HL-60/S4 (cell line): Measurements from ENCODE around the gene ATP2A3.

Source experiments
- in situ Hi-C: fragments of 300-500 bp; cut with MboI; formaldehyde crosslinking; loops from 2 replicates; pipeline ENCODE4 v1.14.3; 2022; ENCODE audit warnings: low sequenced_read_pairs

Gene ATP2A3

GRCh38 chr17:3893003-3893719 is 71.1 kb downstream of the ATP2A3 start, which contains the start of gene CAMKK1:
TSS of gene CAMKK1 (minus strand) at chr17:3893053. CDS start at chr17:3885687, 7,366 bp downstream.
- in situ Hi-C loops = no loop called here

GRCh38 chr17:3892095-3892998 is 71.9 kb downstream of the ATP2A3 start:
- in situ Hi-C loops = no loop called here

GRCh38 chr17:3891626-3892094 is 72.6 kb downstream of the ATP2A3 start:
- in situ Hi-C loops = no loop called here

- in situ Hi-C loops = no loop called here
Observed at GRCh38 chr17:3890878-3891219, 73.4 kb downstream of the ATP2A3 start.

- in situ Hi-C loops = no loop called here
Observed at GRCh38 chr17:3890082-3890877, 74.0 kb downstream of the ATP2A3 start.

GRCh38 chr17:3889325-3890012 is 74.8 kb downstream of the ATP2A3 start:
- in situ Hi-C loops = no loop called here

GRCh38 chr17:3888343-3889171 is 75.7 kb downstream of the ATP2A3 start:
- in situ Hi-C loops = no loop called here

- in situ Hi-C loops = no loop called here
Observed at GRCh38 chr17:3887804-3888203, 76.4 kb downstream of the ATP2A3 start.

GRCh38 chr17:3887394-3887793 is 76.8 kb downstream of the ATP2A3 start:
- in situ Hi-C loops = no loop called here

GRCh38 chr17:3886776-3887175 is 77.5 kb downstream of the ATP2A3 start:
- in situ Hi-C loops = no loop called here

GRCh38 chr17:3885970-3886369 is 78.3 kb downstream of the ATP2A3 start:
- in situ Hi-C loops = no loop called here

- in situ Hi-C loops = no loop called here
Observed at GRCh38 chr17:3885271-3885670, 79.0 kb downstream of the ATP2A3 start.

- in situ Hi-C loops = no loop called here
Observed at GRCh38 chr17:3884188-3884587, 80.0 kb downstream of the ATP2A3 start.

- in situ Hi-C loops = no loop called here
Observed at GRCh38 chr17:3882276-3882675, 82.0 kb downstream of the ATP2A3 start.

GRCh38 chr17:3880983-3881382 is 83.3 kb downstream of the ATP2A3 start:
- in situ Hi-C loops = no loop called here

GRCh38 chr17:3879591-3880417 is 84.4 kb downstream of the ATP2A3 start:
- in situ Hi-C loops = no loop called here

- in situ Hi-C loops = no loop called here
Observed at GRCh38 chr17:3879186-3879585, 85.1 kb downstream of the ATP2A3 start.

- in situ Hi-C loops = no loop called here
Observed at GRCh38 chr17:3877220-3877619, 87.0 kb downstream of the ATP2A3 start.

GRCh38 chr17:3875317-3875716 is 88.9 kb downstream of the ATP2A3 start:
- in situ Hi-C loops = no loop called here
